GM21381 (cell line): ENCODE results near the gene DIP2C.
"Not testable (repeated sequence)": the region's sequence is repeated elsewhere in the genome, so short reads cannot be mapped to it uniquely, and the experiment has no call there.

Experiments
- ATAC-seq: cut with Tn5 transposase; IDR thresholded peaks from one replicate; pipeline ENCODE4 v1.9.1; 2021; ENCODE audit warnings: mild to moderate bottlenecking, moderate library complexity; ENCODE audit not compliant: unreplicated experiment

DIP2C gene

DNA sequence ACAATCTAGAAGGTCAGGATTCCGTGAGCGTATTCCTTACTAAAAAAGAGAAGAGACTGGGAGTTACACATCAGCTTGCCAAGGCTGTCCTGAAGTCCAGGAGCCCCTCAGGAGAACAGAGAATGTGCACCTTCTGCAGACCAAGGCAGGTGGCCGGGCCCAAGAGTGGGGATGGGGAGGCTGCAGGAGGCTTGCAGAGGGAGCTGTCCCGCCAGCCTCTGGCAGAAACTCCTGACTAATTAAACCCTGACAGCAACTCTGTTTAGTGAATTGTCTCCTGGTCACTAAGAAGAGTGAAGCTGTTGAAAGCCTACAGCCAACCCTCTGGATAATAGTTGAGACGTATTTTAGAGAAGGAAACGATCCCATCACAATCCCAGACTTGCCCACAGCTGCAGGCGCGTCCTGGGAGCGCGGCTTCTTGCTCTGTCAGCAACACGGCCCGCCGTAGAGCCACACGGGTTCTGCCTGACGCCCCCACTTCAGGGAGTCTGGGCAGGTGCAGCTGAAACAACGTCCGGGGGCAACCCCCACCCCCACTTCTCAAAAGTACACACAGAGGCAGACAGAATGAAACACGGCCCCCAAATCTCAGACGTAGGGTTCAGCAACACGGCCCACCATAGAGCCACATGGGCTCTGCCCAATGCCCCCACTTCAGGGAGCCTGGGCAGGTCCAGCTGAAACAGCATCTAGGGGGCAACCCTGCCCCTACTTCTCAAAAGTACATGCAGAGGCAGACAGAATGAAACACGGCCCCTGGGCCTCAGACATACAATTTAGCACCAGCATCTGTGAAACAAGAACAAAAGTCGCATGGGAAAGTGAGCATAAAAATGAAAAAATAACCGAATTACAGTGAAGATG, 45.2 kb downstream of the DIP2C start:
- no peak for ATAC-seq

DNA sequence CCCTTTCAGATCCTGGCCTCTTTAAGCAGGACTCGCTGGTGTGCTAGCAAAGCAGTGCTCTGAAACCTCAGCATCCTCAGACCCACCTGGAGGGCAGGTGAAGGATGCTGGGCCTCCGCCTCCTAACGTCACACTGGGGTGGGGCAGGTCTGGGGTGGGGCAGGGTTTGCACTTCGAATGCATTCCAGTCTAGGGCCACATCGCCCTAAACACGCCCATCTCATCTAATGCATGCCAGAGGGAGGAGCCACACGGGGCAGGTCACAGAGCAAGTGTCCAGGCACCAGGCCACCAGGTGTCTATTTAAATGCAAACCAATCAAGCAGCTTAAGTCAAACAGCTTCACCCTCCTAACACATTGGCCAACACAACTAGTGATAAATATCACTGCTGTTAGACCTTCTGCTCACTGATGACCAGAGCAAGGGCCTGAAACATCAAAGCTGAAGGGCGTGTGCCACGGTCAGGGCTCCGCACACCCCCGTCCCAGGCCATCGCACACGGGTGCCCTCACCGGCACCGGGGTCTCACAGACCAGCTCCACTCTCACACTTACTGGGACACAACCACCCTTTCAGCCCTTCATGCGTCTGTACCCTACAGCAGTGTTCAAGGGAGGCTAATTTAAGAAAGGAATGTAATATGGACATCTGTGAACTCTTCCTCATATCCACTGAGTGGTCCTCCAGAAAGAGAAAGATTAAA, 47.1 kb downstream of the DIP2C start:
- ATAC-seq: no peak

DNA sequence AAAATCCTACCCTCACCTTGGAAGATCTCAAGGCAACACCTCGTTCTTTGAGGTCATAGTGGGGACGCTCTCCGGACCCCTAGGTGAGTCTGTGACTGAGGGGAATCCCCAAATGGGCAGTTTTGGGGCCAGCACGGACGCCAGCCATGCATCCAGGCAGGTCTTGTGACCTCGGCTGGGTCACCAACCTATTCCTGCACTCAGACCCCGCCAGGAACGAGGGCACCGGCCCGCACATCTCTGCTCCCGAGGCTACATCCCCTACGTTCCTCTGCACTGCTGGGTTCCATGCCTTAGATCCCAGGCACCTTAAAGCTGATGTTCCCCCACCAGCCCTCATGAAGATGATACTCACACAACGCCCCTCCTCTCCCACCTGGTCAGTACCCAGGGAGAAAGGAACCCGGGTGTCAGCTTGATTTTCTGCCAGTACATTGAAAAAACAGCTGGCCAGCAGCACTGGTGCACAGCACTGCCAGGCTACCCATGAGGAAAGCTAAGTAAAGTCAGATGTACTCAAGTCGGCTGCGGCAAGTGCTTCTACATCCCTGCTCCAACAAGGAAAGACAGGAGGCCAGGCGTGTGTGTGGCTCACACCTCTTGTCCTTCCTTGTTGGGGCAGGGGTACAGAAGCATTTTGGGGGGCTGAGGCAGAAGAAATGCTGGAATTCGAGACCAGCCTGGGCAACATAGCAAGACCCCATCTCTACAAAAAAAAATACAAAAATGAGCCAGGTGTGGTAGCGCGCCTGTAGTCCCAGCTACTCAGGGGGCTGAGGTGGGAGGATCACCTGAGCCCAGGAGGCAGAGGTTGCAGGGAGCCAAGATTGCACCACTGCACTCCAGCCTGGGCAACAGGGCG, 48.1 kb downstream of the DIP2C start:
- no peak for ATAC-seq

DNA sequence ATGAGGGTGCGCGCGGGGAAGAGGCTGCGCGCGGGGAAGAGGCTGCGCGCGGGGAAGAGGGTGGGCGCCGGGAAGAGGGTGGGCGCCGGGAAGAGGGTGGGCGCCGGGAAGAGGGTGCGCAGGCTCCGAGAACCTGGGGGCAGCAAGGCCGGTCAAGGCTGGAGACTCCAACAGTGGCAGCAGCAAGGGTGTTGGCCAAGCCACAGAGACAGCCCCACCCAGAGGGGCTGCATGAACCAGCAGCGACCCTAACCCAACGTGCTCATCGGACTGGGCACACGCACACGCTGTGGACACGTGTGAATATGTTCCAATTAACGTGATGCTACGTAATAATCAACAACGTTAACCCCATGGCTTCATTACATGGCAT, 48.8 kb downstream of the DIP2C start:
- ATAC-seq: no peak

DNA sequence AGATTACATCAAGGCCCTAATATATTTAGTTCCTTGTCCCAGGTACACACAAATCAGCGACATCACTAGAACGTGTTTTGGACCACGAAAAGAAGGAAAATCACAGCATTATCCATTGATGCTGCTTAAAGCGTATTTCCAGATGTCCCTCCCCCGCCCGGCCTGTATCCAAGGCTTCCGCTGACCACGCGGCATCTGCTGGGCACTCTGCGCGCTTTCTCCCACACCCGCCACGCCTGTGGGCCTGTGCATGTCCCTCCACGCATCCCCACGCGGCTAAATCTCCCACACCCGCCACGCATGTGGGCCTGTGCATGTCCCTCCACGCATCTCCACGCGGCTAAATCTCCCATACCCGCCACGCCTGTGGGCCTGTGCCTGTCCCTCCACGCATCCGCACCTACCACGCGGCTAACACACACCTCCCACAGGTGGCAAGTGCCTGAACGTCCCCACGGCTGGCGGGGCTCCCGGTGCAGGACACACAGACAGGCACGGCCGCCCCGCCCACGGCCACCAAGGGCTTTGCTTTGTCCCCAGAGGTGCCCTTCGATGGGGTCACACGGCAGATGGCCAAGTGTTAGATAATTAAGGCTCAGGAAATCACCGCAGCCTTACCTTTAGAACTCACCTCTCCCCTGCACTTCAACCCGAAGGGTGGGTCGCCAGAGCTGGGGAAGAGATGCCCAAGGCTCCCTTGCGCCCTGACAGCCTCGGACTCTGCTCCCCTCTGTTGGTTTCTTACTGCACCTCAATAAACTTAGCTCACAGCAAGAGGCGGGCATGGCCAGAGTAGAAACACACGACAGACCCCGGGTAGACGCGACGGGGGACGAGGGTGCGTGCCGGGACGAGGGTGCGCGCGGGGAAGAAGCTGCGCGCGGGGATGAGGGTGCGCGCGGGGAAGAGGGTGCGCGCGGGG, 49.5 kb downstream of the DIP2C start:
- no peak for ATAC-seq

DNA sequence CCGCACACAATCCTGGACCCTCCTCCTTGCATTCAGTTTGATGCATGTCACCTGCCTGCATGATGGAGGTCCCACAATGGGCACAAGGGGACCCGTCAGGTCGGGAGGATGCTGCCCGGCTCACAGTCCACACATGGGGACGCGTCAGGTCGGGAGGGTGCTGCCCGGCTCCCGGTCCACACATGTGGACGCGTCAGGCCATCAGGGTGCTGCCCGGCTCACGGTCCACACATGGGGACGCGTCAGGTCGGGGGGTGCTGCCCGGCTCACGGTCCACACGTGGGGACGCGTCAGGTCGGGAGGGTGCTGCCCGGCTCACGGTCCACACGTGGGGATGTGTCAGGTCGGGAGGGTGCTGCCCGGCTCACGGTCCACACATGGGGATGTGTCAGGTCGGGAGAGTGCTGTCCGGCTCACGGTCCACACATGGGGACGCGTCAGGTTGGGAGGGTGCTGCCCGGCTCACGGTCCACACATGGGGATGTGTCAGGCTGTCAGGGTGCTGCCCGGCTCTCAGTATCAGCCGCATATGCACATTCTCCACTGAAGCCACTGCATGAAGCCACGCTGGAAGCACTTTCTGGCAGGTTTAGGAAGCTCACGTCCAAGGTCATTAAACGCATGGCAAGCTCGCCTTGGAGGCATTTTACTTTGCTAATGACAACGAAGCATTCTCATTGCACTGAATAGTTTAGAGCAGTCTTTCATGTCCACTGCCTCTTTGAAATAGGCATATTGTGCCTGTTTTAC, 50.3 kb downstream of the DIP2C start:
- no peak for ATAC-seq

DNA sequence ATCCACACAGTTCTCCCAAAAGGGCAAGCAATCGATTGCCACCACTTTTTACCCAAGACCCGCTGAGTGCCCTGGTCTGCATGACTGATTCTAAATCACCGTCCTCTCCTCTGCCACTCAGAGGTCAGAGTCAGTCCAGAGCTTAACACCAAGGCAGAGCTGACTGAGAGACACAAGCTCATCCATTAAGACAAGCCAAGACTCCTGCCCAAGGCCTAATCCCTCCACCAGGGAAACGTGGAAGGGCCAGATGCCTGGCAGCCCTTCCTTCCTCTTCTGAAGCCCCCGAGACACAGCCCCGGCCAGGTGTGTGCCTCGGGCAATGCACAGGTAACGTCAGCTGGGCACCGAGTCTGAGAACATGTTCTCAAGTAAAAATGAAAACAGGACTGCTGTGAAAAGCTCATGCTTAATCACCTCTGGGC, 51.7 kb downstream of the DIP2C start:
- ATAC-seq: no peak

DNA sequence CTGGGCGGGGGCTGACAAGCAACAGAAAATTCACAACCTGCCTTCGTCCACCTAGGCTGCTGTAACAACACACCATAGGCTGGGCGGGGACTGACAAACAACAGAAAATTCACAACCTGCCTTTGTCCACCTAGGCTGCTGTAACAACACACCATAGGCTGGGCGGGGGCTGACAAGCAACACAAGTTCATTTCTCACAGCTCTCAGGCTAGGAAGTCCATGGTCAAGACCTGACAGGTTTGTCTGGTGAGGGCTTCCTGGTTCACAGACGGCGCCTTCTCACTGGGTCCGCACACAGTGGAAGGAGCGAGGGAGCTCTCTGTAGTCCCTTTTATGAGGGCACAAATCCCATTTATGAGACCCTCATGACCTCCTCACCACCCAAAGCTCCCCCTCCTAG, 52.2 kb downstream of the DIP2C start:
- ATAC-seq: no peak

DNA sequence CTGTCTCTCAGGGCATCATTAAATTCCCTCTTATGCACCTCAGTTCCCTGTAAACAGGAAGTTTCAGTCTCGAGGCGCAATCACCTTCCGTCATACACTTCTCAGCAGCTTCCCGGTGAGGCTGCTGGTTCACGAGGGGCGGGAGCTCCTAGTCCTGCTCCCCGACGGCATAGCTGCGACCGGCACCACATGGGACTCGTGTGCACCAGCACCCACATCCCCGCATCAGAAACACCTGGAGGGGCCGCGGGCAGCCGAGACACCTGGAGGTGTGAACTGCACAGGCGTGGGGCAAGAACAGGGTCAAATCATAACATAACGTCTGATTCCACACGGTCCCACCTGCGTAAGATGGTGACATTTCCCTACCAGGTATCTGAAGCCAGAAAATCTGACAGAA, 52.7 kb downstream of the DIP2C start:
- no peak for ATAC-seq

DNA sequence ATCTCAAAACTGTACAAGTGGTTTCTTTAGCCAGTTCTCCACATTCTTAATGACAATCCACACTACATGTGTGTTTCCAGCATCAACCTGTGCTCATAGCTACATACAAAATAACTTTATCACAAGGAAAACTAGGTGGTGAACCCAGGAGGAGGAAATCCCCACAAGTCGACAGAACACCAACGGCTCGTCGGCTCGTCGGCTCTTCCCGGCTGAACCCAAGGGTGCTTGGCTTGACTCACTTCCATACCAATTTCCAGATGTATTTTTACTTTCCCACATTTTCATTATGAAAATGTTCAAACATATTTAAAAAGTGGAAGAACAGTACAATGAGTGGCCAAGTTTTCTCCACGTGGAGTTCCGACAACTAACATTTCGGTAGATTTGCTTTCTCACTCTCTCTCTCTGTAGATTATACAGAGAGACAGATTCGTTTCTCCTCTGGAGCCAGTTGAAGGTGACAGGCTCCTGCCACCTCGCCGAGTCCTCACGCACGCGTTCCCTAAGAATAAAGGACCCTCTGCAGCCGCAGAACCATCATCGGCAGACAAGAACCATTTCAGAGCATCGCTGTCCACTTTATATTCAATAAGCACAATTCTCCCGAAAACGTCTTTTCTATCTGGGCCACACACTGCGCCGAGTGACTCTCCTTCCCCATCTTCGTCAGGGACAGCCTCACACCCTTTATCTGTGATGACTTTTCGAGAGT, 53.3 kb downstream of the DIP2C start:
- no peak for ATAC-seq

DNA sequence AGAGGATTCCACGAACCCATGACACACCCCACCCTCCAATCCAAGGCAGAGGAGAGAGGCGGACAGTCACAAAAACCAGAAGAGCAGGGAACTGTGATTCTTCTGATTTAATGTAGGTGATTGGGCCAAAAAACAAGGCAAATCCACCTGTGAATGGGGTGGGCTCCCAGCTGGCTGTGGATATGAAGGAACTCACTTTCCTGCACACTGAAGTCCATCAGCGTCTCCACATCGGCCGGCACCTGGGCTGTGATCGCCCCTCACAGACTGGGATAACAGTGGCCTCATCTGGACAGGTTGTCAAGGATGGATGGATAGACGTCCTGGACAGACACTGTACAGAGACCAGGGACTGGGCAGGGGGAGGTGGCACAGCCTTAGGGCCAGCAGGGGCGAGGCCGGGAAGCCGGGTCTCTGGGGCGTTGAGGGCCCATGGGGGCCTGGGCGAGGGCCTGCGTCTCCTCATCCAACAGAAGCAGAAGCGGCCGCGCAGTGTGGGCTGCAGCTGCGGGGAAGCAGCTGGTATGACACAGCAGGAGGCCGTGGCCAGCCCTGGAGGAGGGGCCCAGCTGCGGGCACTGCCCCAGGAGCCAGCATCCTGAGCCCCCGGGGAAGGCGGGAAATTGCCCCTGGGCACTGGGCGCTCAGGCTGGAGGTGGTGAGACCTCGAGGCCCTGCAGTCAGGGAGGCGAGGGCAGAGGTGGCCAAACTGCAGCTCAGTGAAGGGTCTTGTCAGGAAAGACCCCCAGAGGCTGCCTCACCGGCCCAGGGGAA, 54.2 kb downstream of the DIP2C start:
- ATAC-seq: no peak

DNA sequence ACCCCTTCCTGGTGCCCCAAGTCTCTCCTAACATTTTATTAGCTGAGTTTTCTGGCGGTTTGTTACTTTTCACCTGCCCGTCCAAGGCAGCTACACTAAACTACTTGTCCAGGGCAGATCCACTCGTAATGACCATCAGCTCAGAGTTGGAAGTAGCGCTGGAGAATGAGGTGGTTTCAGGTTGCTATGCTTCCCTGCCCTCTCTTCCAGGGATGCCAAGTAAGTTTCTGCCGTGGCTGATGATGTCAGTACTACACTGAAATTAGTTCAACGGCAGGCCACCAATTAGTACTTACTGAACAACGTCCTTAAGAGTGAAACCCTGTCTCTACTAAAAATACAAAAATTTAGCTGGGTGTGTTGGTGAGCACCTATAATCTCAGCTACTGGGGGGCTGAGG, 55.2 kb downstream of the DIP2C start:
- ATAC-seq: no peak

DNA sequence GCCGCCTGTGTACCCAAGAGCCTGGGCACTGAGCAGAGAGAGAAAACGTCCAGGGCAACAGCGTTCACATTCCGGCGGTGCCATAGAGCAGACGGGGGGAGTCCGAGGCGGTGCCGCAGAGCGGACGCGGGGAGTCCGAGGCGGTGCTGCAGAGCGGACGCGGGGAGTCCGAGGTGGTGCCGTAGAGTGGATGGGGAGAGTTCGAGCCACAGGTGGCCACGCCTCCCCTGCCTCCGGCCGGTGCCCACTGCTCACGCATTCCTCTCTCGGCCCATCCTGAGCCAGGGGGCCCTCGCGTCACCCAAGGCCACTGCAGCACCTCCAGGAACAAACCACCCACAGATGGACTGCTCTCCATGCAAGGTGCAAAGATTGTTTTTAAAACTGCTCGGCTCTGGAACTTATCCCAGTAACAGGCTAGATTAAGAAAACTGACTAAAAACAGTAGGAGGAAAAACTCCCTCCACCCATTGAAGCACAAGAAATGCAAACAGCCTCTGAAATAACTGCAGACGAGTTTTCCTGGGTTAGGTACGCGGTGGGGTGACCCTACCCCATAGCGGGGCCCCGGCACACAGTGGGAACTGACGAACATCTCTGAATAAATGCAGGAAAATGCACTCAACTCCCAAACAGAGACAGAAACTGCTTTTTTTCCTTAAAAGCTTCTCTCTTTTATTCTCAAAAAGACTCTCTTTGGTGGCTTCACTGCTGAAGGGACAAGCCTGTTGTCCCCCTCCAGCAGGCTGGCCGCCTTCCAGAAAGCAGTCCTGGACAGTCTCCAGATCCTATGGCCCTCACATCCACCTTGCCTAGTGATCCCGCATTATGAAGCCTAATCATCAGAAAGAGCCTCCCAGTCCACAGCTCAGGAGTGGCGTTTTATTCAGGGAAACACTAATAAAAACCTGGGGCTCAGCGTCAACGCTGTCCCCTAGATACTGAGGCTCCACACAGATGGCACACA, 55.9 kb downstream of the DIP2C start:
- no peak for ATAC-seq

DNA sequence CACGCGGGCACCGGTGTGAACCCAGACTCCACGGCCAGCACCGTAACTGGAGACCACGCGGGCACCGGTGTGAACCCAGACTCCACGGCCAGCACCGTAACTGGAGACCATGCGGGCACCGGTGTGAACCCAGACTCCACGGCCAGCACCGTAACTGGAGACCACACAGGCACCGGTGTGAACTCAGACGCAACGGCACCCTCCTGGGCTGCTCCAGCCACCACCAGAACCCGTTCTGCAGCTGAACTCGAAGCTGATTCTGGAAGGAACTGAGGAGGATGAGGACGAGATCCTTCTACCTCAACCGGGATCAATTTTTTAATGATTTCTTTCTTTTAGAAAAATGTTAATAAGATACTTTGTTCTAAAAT, 56.7 kb downstream of the DIP2C start:
- ATAC-seq: not testable (repeated sequence)

DNA sequence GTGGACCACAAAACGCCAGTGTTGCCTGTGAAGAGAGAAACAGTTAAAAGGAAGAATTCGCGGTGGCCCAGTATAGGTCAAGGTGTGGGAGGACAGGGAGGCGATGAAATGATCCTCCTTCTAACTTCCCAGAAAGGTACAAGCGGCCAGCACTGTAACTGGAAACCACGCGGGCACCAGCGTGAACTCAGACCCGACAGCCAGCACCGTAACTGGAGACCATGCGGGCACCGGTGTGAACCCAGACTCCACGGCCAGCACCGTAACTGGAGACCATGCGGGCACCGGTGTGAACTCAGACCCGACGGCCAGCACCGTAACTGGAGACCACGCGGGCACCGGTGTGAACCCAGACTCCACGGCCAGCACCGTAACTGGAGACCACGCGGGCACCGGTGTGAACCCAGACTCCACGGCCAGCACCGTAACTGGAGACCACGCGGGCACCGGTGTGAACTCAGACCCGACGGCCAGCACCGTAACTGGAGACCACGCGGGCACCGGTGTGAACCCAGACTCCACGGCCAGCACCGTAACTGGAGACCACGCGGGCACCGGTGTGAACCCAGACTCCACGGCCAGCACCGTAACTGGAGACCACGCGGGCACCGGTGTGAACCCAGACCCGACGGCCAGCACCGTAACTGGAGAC, 57.2 kb downstream of the DIP2C start:
- ATAC-seq: not testable (repeated sequence)

DNA sequence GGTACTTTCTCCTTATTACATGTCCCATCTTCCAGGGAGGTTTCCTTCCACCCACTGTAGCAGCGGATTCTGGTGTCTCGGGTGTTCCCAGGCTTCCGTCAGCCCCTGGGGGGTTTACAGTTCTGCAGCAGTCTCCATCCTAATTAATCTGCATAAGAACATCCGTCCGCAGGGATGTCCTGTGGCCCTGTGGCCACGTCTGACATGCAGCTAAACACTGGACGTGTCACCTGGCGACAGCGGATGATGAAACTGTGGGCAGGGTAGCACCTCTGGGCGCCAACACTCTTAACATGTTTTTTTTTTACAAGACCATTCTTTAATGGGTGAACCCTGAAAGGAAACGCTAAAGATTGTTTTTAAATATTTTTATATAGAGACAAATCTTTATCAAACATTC, 58.2 kb downstream of the DIP2C start:
- no peak for ATAC-seq
